ENCODE results near the gene AGPS. TPM values are rescaled to one million over a fixed set of nuclear protein-coding genes. Genes with fewer than 3 reads are reported as not detected.

Gene AGPS
- total and polyA plus RNA-seq, 10 of the 15 experiments (the other 5 are each of a cell fraction or from before 2014, with no cell fraction given): 7.9 to 54.2 (median 38.7) TPM

- Histone ChIP-seq H3K9me3 (replicated peaks; ENCODE audit: control insufficient read depth, insufficient read depth, low read length) (peaks cover 3% of the 10 kb centered on the region; the same call in 1 of the 3 replicates), H3K4me1 (ENCODE audit: control insufficient read depth, insufficient read depth, low read length) (peaks cover 22% of the 10 kb centered on the region), H3K9ac (ENCODE audit: control insufficient read depth, insufficient read depth, low read length) (no peak overlapping the region), H3K27me3 (replicated peaks in 1 of 2; ENCODE audit: control insufficient read depth in 2 of 2, insufficient read depth in 2 of 2, low read length in 1 of 2) (no peaks in the 10 kb centered on the region), H3K36me3 (ENCODE audit: control insufficient read depth in 2 of 2, insufficient read depth in 2 of 2, low read length in 1 of 2) (no peaks in the 10 kb centered on the region; a peak in 1 of 4 replicates), H3K4me2 (ENCODE audit: control insufficient read depth, insufficient read depth) (no peak overlapping the region), H3K79me2 (ENCODE audit: control insufficient read depth, insufficient read depth, low read length) (no peaks in the 10 kb centered on the region), H2AFZ (ENCODE audit: control insufficient read depth, low read depth, low read length) (no peak overlapping the region), H4K20me1 (ENCODE audit: control insufficient read depth, insufficient read depth) (no peaks in the 10 kb centered on the region), H3K4me3 (no peak overlapping the region), H3K27ac (ENCODE audit: control insufficient read depth, insufficient read depth) (no peak overlapping the region)
- ChIA-PET SMC1A (ENCODE audit: uncharacterized antibody, unreplicated experiment) (interaction anchor here (1.4 to 1.9 kb wide), 5 partner anchors 8 to 18 kb away, joined by 3 to 7 read pairs (median 4); no protein-coding TSS in a partner anchor), RAD21 (ENCODE audit: unreplicated experiment) (interaction anchor here (1.0 to 1.1 kb wide), 2 partner anchors 11 to 206 kb away, joined by 3 read pairs; no protein-coding TSS in a partner anchor), CTCF (interaction anchor here (0.6 to 1.5 kb wide), 5 partner anchors 51 to 1035 kb away, joined by 3 to 6 read pairs (median 4); no protein-coding TSS in a partner anchor), POLR2A (interaction anchor here (0.5 to 1.1 kb wide), 2 partner anchors 20 to 192 kb away, joined by 3 read pairs; no protein-coding TSS in a partner anchor)
- intact Hi-C loops (cut with micrococcal nuclease; ENCODE audit: unreplicated experiment): no loop called here
- ATAC-seq: no peak
- no peak for DNase-seq (ENCODE audit: low read depth, low spot score)
- in situ Hi-C loops (cut with MboI): no loop called here
- no TSS peak for BruUV-seq (replicated peaks)
- no peak for TF ChIP-seq NFYB (IDR thresholded peaks at IDR 0.05; ENCODE audit: insufficient read depth, low read depth, low read length)
- TF ChIP-seq NFXL1 (IDR thresholded peaks at IDR 0.05; ENCODE audit: borderline replicate concordance): no peak
- TF ChIP-seq EGR1 (IDR thresholded peaks at IDR 0.05; ENCODE audit: borderline replicate concordance in 1 of 2, low read depth in 2 of 2, low read length in 2 of 2): no peak
- no peak for TF ChIP-seq JUND (IDR thresholded peaks at IDR 0.05; ENCODE audit: low read depth, low read length)
- TF ChIP-seq MAX (IDR thresholded peaks at IDR 0.05; ENCODE audit: low read depth, low read length): no peak
- TF ChIP-seq BMI1 (IDR thresholded peaks at IDR 0.05; ENCODE audit: borderline replicate concordance): no peak
- TF ChIP-seq SREBF2 (IDR thresholded peaks at IDR 0.05; ENCODE audit: low read length): no peak
- no peak for TF ChIP-seq SMC3 (IDR thresholded peaks at IDR 0.05; ENCODE audit: borderline replicate concordance, low read length)
- no peak for FAIRE-seq
These were observed 148.9 kb downstream of the AGPS start for GRCh38 chr2:177541258-177541991.
